Stimulated activated CD8-positive, alpha-beta memory T cell treated with anti-CD3 and anti-CD28 coated beads, Interleukin-12 subunit alpha, Interleukin-12 subunit beta, amount 100 ng/mL, for 1 hour (primary cell): ENCODE measurements around the gene ANKRD13D.

ENCODE experiments used
- DNase-seq: peaks from one replicate; pipeline ENCODE4 v3.0.0-alpha.2; 2020; ENCODE audit warnings: low read depth

The ANKRD13D gene

GRCh38 chr11:67285541-67286498, 3.3 kb upstream of the ANKRD13D start:
- DNase-seq: no peak

GRCh38 chr11:67286621-67287333, 2.3 kb upstream of the ANKRD13D start:
- DNase-seq: no peak

GRCh38 chr11:67287355-67288197, 1.5 kb upstream of the ANKRD13D start:
- no peak for DNase-seq

- no peak for DNase-seq
Observed at GRCh38 chr11:67288198-67288451, 978 bp upstream of the ANKRD13D start.

GRCh38 chr11:67288452-67289225, 464 bp upstream of the ANKRD13D start:
- DNase-seq: peak; percentile 78

- DNase-seq: no peak
Observed at GRCh38 chr11:67289651-67290479, 762 bp downstream of the ANKRD13D start.

GRCh38 chr11:67290801-67291200, 1.7 kb downstream of the ANKRD13D start:
- no peak for DNase-seq

- no peak for DNase-seq
Observed at GRCh38 chr11:67291481-67292381, 2.6 kb downstream of the ANKRD13D start.

GRCh38 chr11:67292671-67293070, 3.6 kb downstream of the ANKRD13D start:
- DNase-seq: no peak

- no peak for DNase-seq
Observed at GRCh38 chr11:67293090-67293489, 4.0 kb downstream of the ANKRD13D start.

- DNase-seq: no peak
Observed at GRCh38 chr11:67295846-67296245, 6.7 kb downstream of the ANKRD13D start.

GRCh38 chr11:67298786-67299185, 9.7 kb downstream of the ANKRD13D start:
- DNase-seq: no peak

- DNase-seq: no peak
Observed at GRCh38 chr11:67299471-67300191, 10.5 kb downstream of the ANKRD13D start.

- DNase-seq: no peak
Observed at GRCh38 chr11:67300256-67300755, 11.2 kb downstream of the ANKRD13D start.

- DNase-seq: no peak
Observed at GRCh38 chr11:67300756-67301312, 11.7 kb downstream of the ANKRD13D start.

- DNase-seq: no peak
Observed at GRCh38 chr11:67301313-67301921, 12.3 kb downstream of the ANKRD13D start.

- no peak for DNase-seq
Observed at GRCh38 chr11:67301951-67302516, 12.9 kb downstream of the ANKRD13D start.
